ENCODE results near the gene SECISBP2L.

The SECISBP2L gene

GRCh38 chr15:48976444-48977088 is 69.7 kb downstream of the SECISBP2L start:
- Histone ChIP-seq H3K4me1 (ENCODE audit: low read length) (no peaks in the 10 kb centered on the region), H3K9me2 (replicated peaks; ENCODE audit: insufficient read depth, low read length) (no peaks in the 10 kb centered on the region), H2AFZ (ENCODE audit: low read length) (peak overlapping the region; percentile 92; the same call in 1 of the 2 replicates), H3K4me2 (ENCODE audit: low read depth, low read length) (peak overlapping the region; percentile 92; the same call in 1 of the 2 replicates), H3K9me3 (replicated peaks; ENCODE audit: insufficient read depth, low read length) (no peaks in the 10 kb centered on the region), H3K27me3 (replicated peaks; ENCODE audit: insufficient read depth, low read length) (no peaks in the 10 kb centered on the region), H3K36me3 (replicated peaks; ENCODE audit: insufficient read depth, low read length) (no peaks in the 10 kb centered on the region), H3K27ac (ENCODE audit: low read length) (no peak overlapping the region), H3K4me3 (ENCODE audit: low read length) (no peak overlapping the region; the same call in 1 of the 2 replicates), H3F3A (ENCODE audit: insufficient read depth, low read length) (no peaks in the 10 kb centered on the region), H4K20me1 (ENCODE audit: insufficient read depth, low read length) (no peaks in the 10 kb centered on the region), H3K79me2 (ENCODE audit: low read length) (no peaks in the 10 kb centered on the region), H3K9ac (ENCODE audit: low read length) (no peak overlapping the region)
- TF ChIP-seq CTCF (IDR thresholded peaks at IDR 0.05; ENCODE audit: low read length) (no peak), EZH2phosphoT487 (IDR thresholded peaks at IDR 0.05; ENCODE audit: low read length) (no peak), EZH2 (optimal IDR thresholded peaks at IDR 0.05; ENCODE audit: low read depth, low read length) (no peak)
- no peak for DNase-seq

GRCh38 chr15:48975472-48976419 is 70.5 kb downstream of the SECISBP2L start:
- no peaks in the 10 kb centered on the region for H3K9me3 ChIP-seq (replicated peaks; ENCODE audit: insufficient read depth, low read length)
- peak overlapping the region; percentile 92 for H3K4me2 ChIP-seq (ENCODE audit: low read depth, low read length)
- DNase-seq, result peak; percentile 88
- H3F3A ChIP-seq (ENCODE audit: insufficient read depth, low read length), result no peaks in the 10 kb centered on the region
- no peak overlapping the region for H3K27ac ChIP-seq (ENCODE audit: low read length)
- no peaks in the 10 kb centered on the region for H3K36me3 ChIP-seq (replicated peaks; ENCODE audit: insufficient read depth, low read length)
- H4K20me1 ChIP-seq (ENCODE audit: insufficient read depth, low read length), result no peaks in the 10 kb centered on the region
- no peaks in the 10 kb centered on the region for H3K79me2 ChIP-seq (ENCODE audit: low read length)
- no peaks in the 10 kb centered on the region for H3K27me3 ChIP-seq (replicated peaks; ENCODE audit: insufficient read depth, low read length)
- H3K4me1 ChIP-seq (ENCODE audit: low read length), result no peaks in the 10 kb centered on the region
- no peaks in the 10 kb centered on the region for H3K9me2 ChIP-seq (replicated peaks; ENCODE audit: insufficient read depth, low read length)
- peak overlapping the region; percentile 62 for H3K4me3 ChIP-seq (ENCODE audit: low read length)
- peak; percentile 87 for TF ChIP-seq CTCF (IDR thresholded peaks at IDR 0.05; ENCODE audit: low read length)
- TF ChIP-seq EZH2 (optimal IDR thresholded peaks at IDR 0.05; ENCODE audit: low read depth, low read length), result no peak
- H2AFZ ChIP-seq (ENCODE audit: low read length), result peak overlapping the region; percentile 92
- H3K9ac ChIP-seq (ENCODE audit: low read length), result peak overlapping the region; percentile 48; the same call in 1 of the 2 replicates

GRCh38 chr15:48974882-48975281 is 71.4 kb downstream of the SECISBP2L start:
- H3F3A ChIP-seq (ENCODE audit: insufficient read depth, low read length), result no peaks in the 10 kb centered on the region

More at GRCh38 chr15:48974882-48975281, 71.4 kb downstream of the SECISBP2L start:
- Histone ChIP-seq H3K4me2 (ENCODE audit: low read depth, low read length) (no peak overlapping the region), H3K4me1 (ENCODE audit: low read length) (no peaks in the 10 kb centered on the region), H4K20me1 (ENCODE audit: insufficient read depth, low read length) (no peaks in the 10 kb centered on the region), H3K4me3 (ENCODE audit: low read length) (no peak overlapping the region), H2AFZ (ENCODE audit: low read length) (no peak overlapping the region; the same call in 1 of the 2 replicates), H3K79me2 (ENCODE audit: low read length) (no peaks in the 10 kb centered on the region), H3K9ac (ENCODE audit: low read length) (no peak overlapping the region), H3K9me2 (replicated peaks; ENCODE audit: insufficient read depth, low read length) (no peaks in the 10 kb centered on the region), H3K27ac (ENCODE audit: low read length) (no peak overlapping the region), H3K36me3 (replicated peaks; ENCODE audit: insufficient read depth, low read length) (no peaks in the 10 kb centered on the region), H3K27me3 (replicated peaks; ENCODE audit: insufficient read depth, low read length) (no peaks in the 10 kb centered on the region), H3K9me3 (replicated peaks; ENCODE audit: insufficient read depth, low read length) (no peaks in the 10 kb centered on the region)
- no peak for TF ChIP-seq EZH2phosphoT487 (IDR thresholded peaks at IDR 0.05; ENCODE audit: low read length)
- TF ChIP-seq EZH2 (optimal IDR thresholded peaks at IDR 0.05; ENCODE audit: low read depth, low read length), result no peak
- TF ChIP-seq CTCF (IDR thresholded peaks at IDR 0.05; ENCODE audit: low read length), result no peak
- no peak for DNase-seq
